Epidermal melanocyte (primary cell): ENCODE data around the gene TTLL11.
A peak's percentile ranks its signal among the peaks of the same experiment; 100 is the strongest.
"Not testable (repeated sequence)": the region's sequence is repeated elsewhere in the genome, so short reads cannot be mapped to it uniquely, and the experiment has no call there.

Experiments
- DNase-seq: peaks from one replicate; pipeline ENCODE4 v3.0.0; 2011; ENCODE audit warnings: low spot score; ENCODE audit not compliant: insufficient read length

Gene TTLL11

GRCh38 chr9:121909111-121909510, 184.0 kb downstream of the TTLL11 start:
- DNase-seq = no peak

- DNase-seq = peak; percentile 67
Observed at GRCh38 chr9:121906074-121906870, 186.8 kb downstream of the TTLL11 start.

- DNase-seq = peak; percentile 68
Observed at GRCh38 chr9:121902461-121903135, 190.5 kb downstream of the TTLL11 start.

- DNase-seq = no peak
Observed at GRCh38 chr9:121901616-121902015, 191.5 kb downstream of the TTLL11 start.

GRCh38 chr9:121900163-121900562, 192.9 kb downstream of the TTLL11 start:
- no peak for DNase-seq

- no peak for DNase-seq
Observed at GRCh38 chr9:121898856-121899255, 194.3 kb downstream of the TTLL11 start.

- no peak for DNase-seq
Observed at GRCh38 chr9:121897140-121897539, 196.0 kb downstream of the TTLL11 start.

- DNase-seq = no peak
Observed at GRCh38 chr9:121896545-121896943, 196.6 kb downstream of the TTLL11 start.

GRCh38 chr9:121895818-121896544, 197.1 kb downstream of the TTLL11 start:
- DNase-seq = no peak

GRCh38 chr9:121895358-121895757, 197.8 kb downstream of the TTLL11 start:
- no peak for DNase-seq

GRCh38 chr9:121894380-121894779, 198.7 kb downstream of the TTLL11 start:
- DNase-seq = not testable (repeated sequence)

GRCh38 chr9:121893786-121894185, 199.3 kb downstream of the TTLL11 start:
- no peak for DNase-seq

- DNase-seq = no peak
Observed at GRCh38 chr9:121892706-121893105, 200.4 kb downstream of the TTLL11 start.

GRCh38 chr9:121890746-121891145, 202.4 kb downstream of the TTLL11 start:
- DNase-seq = no peak

- DNase-seq = no peak
Observed at GRCh38 chr9:121889990-121890563, 203.0 kb downstream of the TTLL11 start.

GRCh38 chr9:121888438-121888775, 204.7 kb downstream of the TTLL11 start:
- no peak for DNase-seq

- no peak for DNase-seq
Observed at GRCh38 chr9:121887553-121888437, 205.3 kb downstream of the TTLL11 start.

GRCh38 chr9:121886759-121887485, 206.2 kb downstream of the TTLL11 start:
- DNase-seq = no peak

GRCh38 chr9:121885345-121885901, 207.7 kb downstream of the TTLL11 start:
- DNase-seq = no peak

GRCh38 chr9:121884057-121884541, 209.0 kb downstream of the TTLL11 start:
- DNase-seq = no peak
